ENCODE data around the gene RYR1. TPM values are rescaled to one million over a fixed set of nuclear protein-coding genes. Genes with fewer than 3 reads are reported as not detected.

The RYR1 gene
- total and polyA plus RNA-seq, 2 of the 8 experiments (the other 6 are each of a cell fraction or from before 2014, with no cell fraction given): 5.8 to 11.8 TPM

- H3K4me2 ChIP-seq (ENCODE audit: insufficient read depth in 1 of 2, low read depth in 2 of 2, low read length in 2 of 2): no peak overlapping the region
- H3K23ac ChIP-seq (ENCODE audit: insufficient read length): no peak overlapping the region
- DNase-seq (ENCODE audit: low read depth in 1 of 2, low spot score in 2 of 2) (no peak), FAIRE-seq (no peak)
- H3K18ac ChIP-seq (ENCODE audit: extremely low read depth, low read length): no peak overlapping the region
- H3K14ac ChIP-seq (ENCODE audit: insufficient read length): no peak overlapping the region
- H3K56ac ChIP-seq (replicated peaks; ENCODE audit: insufficient read length, low read depth, low read length): no peak overlapping the region
- no peak overlapping the region; the same call in 1 of the 2 replicates for H3K27ac ChIP-seq (ENCODE audit: low read depth, low read length)
- no peak overlapping the region for H4K8ac ChIP-seq (ENCODE audit: extremely low read depth, insufficient read depth, low read length)
- H4K5ac ChIP-seq (ENCODE audit: insufficient read length, low read depth, low read length): no peak overlapping the region
- WGBS, 2 experiments (ENCODE audit: extremely low coverage in 1 of 2, insufficient coverage in 1 of 2, insufficient read length in 1 of 2, insufficient replicate concordance in 2 of 2, low coverage in 1 of 2, low lambda C conversion rate in 2 of 2, missing lambda C conversion rate in 1 of 2): 93% methylated on average over 16 of the region's 17 CpGs; no CpG with 5 or more reads in 1 of the 2 experiments
- POLR2A ChIA-PET (ENCODE audit: partially characterized antibody): interaction anchor here (1.0 to 1.6 kb wide), 2 partner anchors 11 to 25 kb away, joined by 4 to 9 read pairs; no protein-coding TSS in a partner anchor
- H3K79me2 ChIP-seq (ENCODE audit: control insufficient read depth in 1 of 2, insufficient read depth in 2 of 2, low read length in 2 of 2): no peaks in the 10 kb centered on the region
- no peaks in the 10 kb centered on the region for H3K27me3 ChIP-seq (replicated peaks in 1 of 4; ENCODE audit: control insufficient read depth in 3 of 4, extremely low read depth in 1 of 4, insufficient read depth in 3 of 4, low read length in 3 of 4)
- H2AK5ac ChIP-seq (ENCODE audit: low read depth, low read length): no peak overlapping the region
- H3K4me3 ChIP-seq (ENCODE audit: extremely low read depth in 1 of 4, insufficient read depth in 2 of 4, low read depth in 3 of 4, low read length in 4 of 4): no peak overlapping the region
- H2AFZ ChIP-seq (ENCODE audit: low read length): no peak overlapping the region
- H2BK20ac ChIP-seq (ENCODE audit: low read length): no peak overlapping the region
- no peak overlapping the region for H2BK12ac ChIP-seq (ENCODE audit: low read depth, low read length)
- peaks cover 2 to 35% (median 19%) of the 10 kb centered on the region in 4 experiments; a peak in 7 of 8 replicates for H3K36me3 ChIP-seq (ENCODE audit: control insufficient read depth in 2 of 4, insufficient read depth in 4 of 4, low read length in 3 of 4)
- no peak overlapping the region for H4K91ac ChIP-seq (replicated peaks; ENCODE audit: insufficient read length, low read length)
- no peak overlapping the region for H2BK5ac ChIP-seq (ENCODE audit: low read depth, low read length)
- no peak overlapping the region for H3K4ac ChIP-seq (replicated peaks; ENCODE audit: insufficient read length, low read depth, low read length)
- CTCF ChIA-PET (ENCODE audit: partially characterized antibody): interaction anchor here (0.9 to 7.7 kb wide), 3 partner anchors 17 to 263 kb away, joined by 3 to 35 read pairs (median 3); no protein-coding TSS in a partner anchor
- H3K4me1 ChIP-seq (replicated peaks in 1 of 4; ENCODE audit: control insufficient read depth in 3 of 4, insufficient read depth in 4 of 4, low read length in 3 of 4): peaks cover 0 to 3% (median 1%) of the 10 kb centered on the region in 4 experiments; a peak in 3 of 7 replicates
- H3K79me1 ChIP-seq (ENCODE audit: low read depth, low read length): no peaks in the 10 kb centered on the region
- H3K23me2 ChIP-seq (ENCODE audit: low read depth, low read length): no peaks in the 10 kb centered on the region
- no peak overlapping the region for H2BK120ac ChIP-seq (replicated peaks; ENCODE audit: low read depth, low read length)
- H2BK15ac ChIP-seq (ENCODE audit: low read length): no peak overlapping the region
- no peak for TF ChIP-seq CTBP2 (IDR thresholded peaks at IDR 0.05; ENCODE audit: borderline replicate concordance, insufficient read depth, insufficient read length, low read length)
- peaks cover 0 to 5% of the 10 kb centered on the region in 2 experiments for H4K20me1 ChIP-seq (replicated peaks in 1 of 2; ENCODE audit: control insufficient read depth in 1 of 2, insufficient read depth in 2 of 2, low read length in 2 of 2)
- H3K9ac ChIP-seq (replicated peaks in 1 of 4; ENCODE audit: extremely low read depth in 1 of 4, low read depth in 3 of 4, low read length in 3 of 4): no peak overlapping the region; a peak in 1 of 7 replicates
- no peaks in the 10 kb centered on the region for H3K9me3 ChIP-seq (ENCODE audit: insufficient read depth in 2 of 2, low read depth in 1 of 2, low read length in 1 of 2)
Observed at GRCh38 chr19:38496116-38496515, 62.6 kb downstream of the RYR1 start.
